H9 (cell line): Measurements from ENCODE around the gene GPRC5D. TPM values are rescaled to one million over a fixed set of nuclear protein-coding genes. Genes with fewer than 3 reads are reported as not detected.

Experiments
- DNase-seq: peaks from one replicate; pipeline ENCODE4 v3.0.0-alpha.2; 2017
- H2AFZ ChIP-seq: one replicate; pipeline ENCODE4 v1.6.1; 2013; ENCODE audit warnings: mild to moderate bottlenecking, low read length, control low read depth, moderate library complexity
- H2AK5ac ChIP-seq: 2 replicates; pipeline ENCODE4 v1.6.1; 2013; ENCODE audit warnings: low read length, control low read depth, mixed read lengths; ENCODE audit not compliant: insufficient read length
- H2BK120ac ChIP-seq: one replicate; pipeline ENCODE4 v1.6.1; 2013; ENCODE audit warnings: low read depth, mild to moderate bottlenecking, low read length, control low read depth, inconsistent platforms; ENCODE audit not compliant: poor library complexity, severe bottlenecking
- H2BK12ac ChIP-seq: 2 replicates; pipeline ENCODE4 v1.6.1; 2013; ENCODE audit warnings: low read length, control low read depth, mixed read lengths, low read depth; ENCODE audit not compliant: insufficient read length
- H2BK15ac ChIP-seq: 2 replicates; pipeline ENCODE4 v1.6.1; 2013; ENCODE audit warnings: low read depth, low read length, control low read depth
- H2BK20ac ChIP-seq: one replicate; pipeline ENCODE4 v1.6.1; 2013; ENCODE audit warnings: low read depth, mild to moderate bottlenecking, low read length, control low read depth, inconsistent platforms; ENCODE audit not compliant: poor library complexity, severe bottlenecking
- H2BK5ac ChIP-seq: 2 replicates; pipeline ENCODE4 v1.6.1; 2013; ENCODE audit warnings: low read length, control low read depth, mixed read lengths; ENCODE audit not compliant: insufficient read length
- H3K14ac ChIP-seq: 2 replicates; pipeline ENCODE4 v1.6.1; 2013; ENCODE audit warnings: low read length, control low read depth; ENCODE audit not compliant: insufficient read depth
- H3K18ac ChIP-seq: 2 replicates; pipeline ENCODE4 v1.6.1; 2013; ENCODE audit warnings: low read depth, mild to moderate bottlenecking, mixed read lengths, low read length, control low read depth; ENCODE audit not compliant: insufficient read length
- H3K23ac ChIP-seq: 2 replicates; pipeline ENCODE4 v1.6.1; 2013; ENCODE audit warnings: low read length, control low read depth, mixed read lengths, low read depth; ENCODE audit not compliant: insufficient read length
- H3K23me2 ChIP-seq: 2 replicates; pipeline ENCODE4 v1.6.1; 2013; ENCODE audit warnings: low read depth, mild to moderate bottlenecking, mixed read lengths, low read length, control low read depth; ENCODE audit not compliant: insufficient read length, poor library complexity, severe bottlenecking
- H3K27ac ChIP-seq: 2 replicates; pipeline ENCODE4 v1.5.1; 2013; ENCODE audit warnings: low read length, control low read depth, mixed read lengths, low read depth; ENCODE audit not compliant: insufficient read length
- H3K27me3 ChIP-seq: 2 replicates; pipeline ENCODE4 v1.6.1; 2013; ENCODE audit warnings: low read length, control low read depth, inconsistent platforms; ENCODE audit not compliant: insufficient read depth
- H3K4ac ChIP-seq: 2 replicates; pipeline ENCODE4 v1.6.1; 2013; ENCODE audit warnings: low read depth, mild to moderate bottlenecking, control low read depth, inconsistent platforms, low read length, moderate library complexity
- H3K4me1 ChIP-seq: 2 replicates; pipeline ENCODE4 v1.6.1; 2013; ENCODE audit warnings: low read length, control low read depth, inconsistent platforms; ENCODE audit not compliant: insufficient read depth
- H3K4me2 ChIP-seq: 2 replicates; pipeline ENCODE4 v1.6.1; 2013; ENCODE audit warnings: low read length, control low read depth, mixed read lengths; ENCODE audit not compliant: insufficient read length, insufficient read depth
- H3K56ac ChIP-seq: 2 replicates; pipeline ENCODE4 v1.6.1; 2013; ENCODE audit warnings: low read depth, mild to moderate bottlenecking, mixed read lengths, low read length, control low read depth; ENCODE audit not compliant: insufficient read length
- H3K79me1 ChIP-seq: 2 replicates; pipeline ENCODE4 v1.6.1; 2013; ENCODE audit warnings: low read depth, mild to moderate bottlenecking, moderate library complexity, low read length, control low read depth, inconsistent platforms; ENCODE audit not compliant: insufficient read depth, poor library complexity, severe bottlenecking
- H3K79me2 ChIP-seq: 2 replicates; pipeline ENCODE4 v1.6.1; 2013; ENCODE audit warnings: low read length, control low read depth, inconsistent platforms; ENCODE audit not compliant: insufficient read depth
- H3K9ac ChIP-seq: 2 replicates; pipeline ENCODE4 v1.6.1; 2013; ENCODE audit warnings: low read length, control low read depth, mixed read lengths; ENCODE audit not compliant: insufficient read length; ENCODE audit errors: extremely low read depth
- H3K9me3 ChIP-seq: one replicate; pipeline ENCODE4 v1.6.1; 2013; ENCODE audit warnings: low read depth, low read length, inconsistent platforms; ENCODE audit not compliant: control insufficient read depth
- H3T11ph ChIP-seq: one replicate; pipeline ENCODE4 v1.6.1; 2013; ENCODE audit warnings: mild to moderate bottlenecking, low read length, control low read depth, inconsistent platforms
- H4K20me1 ChIP-seq: one replicate; pipeline ENCODE4 v1.6.1; 2013; ENCODE audit not compliant: control insufficient read depth, insufficient read length, insufficient read depth
- H4K5ac ChIP-seq: 2 replicates; pipeline ENCODE4 v1.6.1; 2013; ENCODE audit warnings: low read depth, mild to moderate bottlenecking, mixed read lengths, low read length, control low read depth; ENCODE audit not compliant: insufficient read length
- H4K8ac ChIP-seq: replicated peaks from 2 replicates; pipeline ENCODE4 v1.6.1; 2013; ENCODE audit warnings: low read length, control low read depth, mixed read lengths, low read depth; ENCODE audit not compliant: insufficient read length
- H4K91ac ChIP-seq: 2 replicates; pipeline ENCODE4 v1.6.1; 2013; ENCODE audit warnings: low read depth, mild to moderate bottlenecking, moderate library complexity, mixed read lengths, low read length, control low read depth; ENCODE audit not compliant: insufficient read length
- H3K27ac Mint-ChIP-seq, 3 experiments: 2 replicates in 2 of 3; 3 replicates in 1 of 3; pipeline ENCODE4 v1.8.0; 2020 to 2021; ENCODE audit warnings: mixed read lengths in 3 of 3, mild to moderate bottlenecking in 1 of 3, moderate library complexity in 1 of 3
- H3K27me3 Mint-ChIP-seq: 2 replicates; pipeline ENCODE4 v1.8.0; 2021; ENCODE audit warnings: low read depth, mild to moderate bottlenecking, moderate library complexity, mixed read lengths
- H3K36me3 Mint-ChIP-seq, 3 experiments: 2 replicates in 2 of 3; 3 replicates in 1 of 3; pipeline ENCODE4 v1.8.0; 2020 to 2021; ENCODE audit warnings: low read depth in 3 of 3, mixed read lengths in 3 of 3; ENCODE audit not compliant: insufficient read depth in 1 of 3
- H3K4me1 Mint-ChIP-seq, 2 experiments: 2 replicates each; pipeline ENCODE4 v1.8.0; 2020; ENCODE audit warnings: mixed read lengths in 2 of 2
- H3K4me3 Mint-ChIP-seq, 2 experiments: 2 replicates in 1 of 2; 3 replicates in 1 of 2; pipeline ENCODE4 v1.8.0; 2020 to 2021; ENCODE audit warnings: mild to moderate bottlenecking in 2 of 2, mixed read lengths in 2 of 2, moderate library complexity in 1 of 2
- H3K9me3 Mint-ChIP-seq, 2 experiments: 2 replicates in 1 of 2; 3 replicates in 1 of 2; pipeline ENCODE4 v1.8.0; 2020; ENCODE audit warnings: mild to moderate bottlenecking in 2 of 2, mixed read lengths in 2 of 2, moderate library complexity in 1 of 2
- CTCF ChIP-seq: fragments of 200-600 bp; sonication (generic); conservative IDR thresholded peaks from 3 replicates; pipeline ENCODE4 v1.8.0; 2021; ENCODE audit warnings: antibody characterized with exemption, mild to moderate bottlenecking
- WGBS: extraction: QIAGEN DNeasy Blood & Tissue Kit; methylation state at CpG from one replicate; pipeline ENCODE4 v1.1.7; 2013; ENCODE audit warnings: missing lambda C conversion rate, low lambda C conversion rate, mixed read lengths; ENCODE audit not compliant: insufficient read length; ENCODE audit errors: extremely low coverage; 5-methylcytosine and 5-hydroxymethylcytosine counted together
- total RNA-seq: library from RNA; stranded (reverse); gene quantifications from 2 replicates; pipeline ENCODE4 v1.2.1, GENCODE V29; 2021

Gene GPRC5D
- total RNA-seq, 1 experiment from 2014 or later: not detected

- Histone ChIP-seq H3K14ac (no peak overlapping the region), H3K9ac (no peak overlapping the region), H3K27ac (no peak overlapping the region), H4K5ac (no peak overlapping the region), H2BK15ac (no peak overlapping the region), H3K4me1 (no peaks in the 10 kb centered on the region), H3K79me2 (no peaks in the 10 kb centered on the region), H2BK120ac (no peak overlapping the region), H3K79me1 (no peaks in the 10 kb centered on the region), H2BK12ac (no peak overlapping the region), H2BK20ac (no peak overlapping the region), H3K18ac (no peak overlapping the region), H3K4me2 (no peak overlapping the region), H4K8ac (no peak overlapping the region), H3K27me3 (no peaks in the 10 kb centered on the region), H4K91ac (no peak overlapping the region), H3T11ph (no peak overlapping the region), H3K4ac (no peak overlapping the region), H3K56ac (no peak overlapping the region), H3K23me2 (no peaks in the 10 kb centered on the region), H3K23ac (no peak overlapping the region), H4K20me1 (no peaks in the 10 kb centered on the region), H2AK5ac (no peak overlapping the region), H2BK5ac (no peak overlapping the region), H3K9me3 (peaks cover 14% of the 10 kb centered on the region), H2AFZ (no peak overlapping the region)
- H3K9me3 Mint-ChIP-seq: peaks cover 10 to 13% of the 10 kb centered on the region in 2 experiments; a peak in 4 of 5 replicates
- no CpG with 5 or more reads among the region's 14 CpGs for WGBS
- no peaks in the 10 kb centered on the region for H3K27me3 Mint-ChIP-seq
- no peaks in the 10 kb centered on the region for H3K4me1 Mint-ChIP-seq
- peaks cover 35 to 41% (median 40%) of the 10 kb centered on the region in 3 experiments for H3K36me3 Mint-ChIP-seq
- peak; percentile 70 for TF ChIP-seq CTCF
- DNase-seq: peak; percentile 80
- no peak overlapping the region for H3K4me3 Mint-ChIP-seq
- H3K27ac Mint-ChIP-seq: peak overlapping the region in 1 of 3 experiments; percentile 19; a peak in 2 of 7 replicates
These were observed 23.5 kb upstream of the GPRC5D start for GRCh38 chr12:12975322-12976077.
